CD14-positive monocyte (primary cell): Measurements from ENCODE around the gene IGF1. TPM values are rescaled to one million over a fixed set of nuclear protein-coding genes. Genes with fewer than 3 reads are reported as not detected.

Experiments
- DNase-seq, 3 donors: peaks; one replicate each; pipeline ENCODE4 v3.0.0-alpha.2; 2011 to 2022
- H2AFZ ChIP-seq: 2 replicates; pipeline ENCODE4 v1.6.0; 2012; ENCODE audit warnings: mild to moderate bottlenecking, low read depth, low read length, inconsistent platforms; ENCODE audit not compliant: insufficient read depth, poor library complexity, severe bottlenecking
- H3K27ac ChIP-seq, 2 donors: 1 replicate in 1 of 2; 2 replicates in 1 of 2; pipeline ENCODE4 v1.5.1; 2012 to 2013; ENCODE audit warnings: low read length in 2 of 2, control low read depth in 1 of 2, inconsistent platforms in 1 of 2, low read depth in 1 of 2, mild to moderate bottlenecking in 1 of 2
- H3K27me3 ChIP-seq, 2 donors: one replicate each; pipeline versions ENCODE4 v1.6.0 to v1.6.1; 2011 to 2013; ENCODE audit warnings: low read length in 2 of 2; ENCODE audit not compliant: control insufficient read depth in 2 of 2, insufficient read depth in 2 of 2
- H3K36me3 ChIP-seq, 2 donors: replicated peaks in 1 of 2; 1 replicate in 1 of 2; 2 replicates in 1 of 2; pipeline versions ENCODE4 v1.5.1 to v1.6.1; 2012 to 2013; ENCODE audit warnings: low read length in 2 of 2, control low read depth in 1 of 2, inconsistent platforms in 1 of 2, mild to moderate bottlenecking in 1 of 2; ENCODE audit not compliant: insufficient read depth in 2 of 2, control insufficient read depth in 1 of 2
- H3K4me1 ChIP-seq, 2 donors: 1 replicate in 1 of 2; 2 replicates in 1 of 2; pipeline versions ENCODE4 v1.5.1 to v1.6.1; 2012 to 2013; ENCODE audit warnings: low read length in 2 of 2, control low read depth in 1 of 2, inconsistent platforms in 1 of 2, mild to moderate bottlenecking in 1 of 2, moderate library complexity in 1 of 2; ENCODE audit not compliant: insufficient read depth in 2 of 2, control insufficient read depth in 1 of 2
- H3K4me2 ChIP-seq: replicated peaks from 2 replicates; pipeline ENCODE3; 2012; ENCODE audit warnings: low read length, moderate library complexity, mild to moderate bottlenecking; ENCODE audit not compliant: poor library complexity, severe bottlenecking; ENCODE audit errors: extremely low read depth
- H3K4me3 ChIP-seq, 3 experiments: fragments of 200-600 bp in 1 of 3; sonication (generic) in 1 of 3; replicated peaks in 1 of 3; 1 replicate in 2 of 3; 2 replicates in 1 of 3; pipeline ENCODE4 v1.5.1; 2011 to 2013; ENCODE audit warnings: low read length in 3 of 3, mild to moderate bottlenecking in 3 of 3, control low read depth in 2 of 3, low read depth in 2 of 3, inconsistent platforms in 1 of 3, moderate library complexity in 1 of 3
- H3K79me2 ChIP-seq: 2 replicates; pipeline ENCODE4 v1.6.0; 2012; ENCODE audit warnings: mild to moderate bottlenecking, control low read depth, inconsistent platforms, low read length, moderate library complexity; ENCODE audit not compliant: insufficient read depth
- H3K9ac ChIP-seq: 2 replicates; pipeline ENCODE4 v1.6.0; 2017; ENCODE audit warnings: low read length, mild to moderate bottlenecking; ENCODE audit not compliant: insufficient read depth, poor library complexity, severe bottlenecking
- H3K9me3 ChIP-seq, 2 donors: replicated peaks in 1 of 2; 1 replicate in 1 of 2; 2 replicates in 1 of 2; pipeline versions ENCODE4 v1.5.1 to v1.6.1; 2012 to 2013; ENCODE audit warnings: low read length in 2 of 2, control low read depth in 1 of 2; ENCODE audit not compliant: control insufficient read depth in 1 of 2, insufficient read depth in 1 of 2
- H4K20me1 ChIP-seq: 2 replicates; pipeline ENCODE4 v1.6.0; 2012; ENCODE audit warnings: mild to moderate bottlenecking, low read length, control low read depth, moderate library complexity; ENCODE audit not compliant: insufficient read depth
- H3K27ac Mint-ChIP-seq, 7 donors: one replicate each; pipeline ENCODE4 v1.8.0; 2020; ENCODE audit warnings: mild to moderate bottlenecking in 7 of 7, mixed read lengths in 7 of 7, moderate library complexity in 6 of 7, inconsistent platforms in 2 of 7
- H3K27me3 Mint-ChIP-seq, 3 donors: one replicate each; pipeline ENCODE4 v1.8.0; 2021 to 2022; ENCODE audit warnings: low read depth in 3 of 3, mild to moderate bottlenecking in 3 of 3, mixed read lengths in 3 of 3, moderate library complexity in 3 of 3, inconsistent platforms in 1 of 3
- H3K36me3 Mint-ChIP-seq, 2 donors: one replicate each; pipeline ENCODE4 v1.8.0; 2020; ENCODE audit warnings: mixed read lengths in 2 of 2, inconsistent platforms in 1 of 2, mild to moderate bottlenecking in 1 of 2
- H3K4me1 Mint-ChIP-seq: one replicate; pipeline ENCODE4 v1.8.0; 2020; ENCODE audit warnings: mild to moderate bottlenecking, mixed read lengths
- H3K4me3 Mint-ChIP-seq, 2 donors: one replicate each; pipeline ENCODE4 v1.8.0; 2020; ENCODE audit warnings: mild to moderate bottlenecking in 2 of 2, mixed read lengths in 2 of 2, moderate library complexity in 1 of 2
- H3K9me3 Mint-ChIP-seq, 7 donors: one replicate each; pipeline ENCODE4 v1.8.0; 2020 to 2022; ENCODE audit warnings: mixed read lengths in 7 of 7, mild to moderate bottlenecking in 6 of 7, moderate library complexity in 6 of 7, inconsistent platforms in 2 of 7
- WGBS: methylation state at CpG from one replicate; pipeline ENCODE4 v1.1.5; 2013; ENCODE audit warnings: missing lambda C conversion rate; ENCODE audit not compliant: insufficient coverage; 5-methylcytosine and 5-hydroxymethylcytosine counted together
- intact Hi-C, 2 donors: fragments of 100-400 bp; cut with micrococcal nuclease; formaldehyde crosslinking; loops; one replicate each; pipeline versions ENCODE4 v1.15.0 to v1.15.1; 2023
- polyA plus RNA-seq, 3 donors: library from polyadenylated mRNA; depleted of rRNA in 1 of 3; unstranded in 2 of 3; stranded (reverse) in 1 of 3; fragments of 300-500 nt in 2 of 3; fragments of >200 nt in 1 of 3; fragmentation: Illumina TruSeq in 2 of 3; gene quantifications; 1 replicate in 2 of 3; 2 replicates in 1 of 3; pipeline ENCODE4 v1.2.3, GENCODE V29; 2012 to 2021
- TF ChIP-seq, protein P1 (sequence below): fragments of 200-600 bp; IDR thresholded peaks from one replicate; pipeline ENCODE4 v1.8.0; 2022; ENCODE audit warnings: antibody characterized with exemption, mild to moderate bottlenecking

IGF1 gene
- polyA plus RNA-seq, 3 donors, result not detected

DNA sequence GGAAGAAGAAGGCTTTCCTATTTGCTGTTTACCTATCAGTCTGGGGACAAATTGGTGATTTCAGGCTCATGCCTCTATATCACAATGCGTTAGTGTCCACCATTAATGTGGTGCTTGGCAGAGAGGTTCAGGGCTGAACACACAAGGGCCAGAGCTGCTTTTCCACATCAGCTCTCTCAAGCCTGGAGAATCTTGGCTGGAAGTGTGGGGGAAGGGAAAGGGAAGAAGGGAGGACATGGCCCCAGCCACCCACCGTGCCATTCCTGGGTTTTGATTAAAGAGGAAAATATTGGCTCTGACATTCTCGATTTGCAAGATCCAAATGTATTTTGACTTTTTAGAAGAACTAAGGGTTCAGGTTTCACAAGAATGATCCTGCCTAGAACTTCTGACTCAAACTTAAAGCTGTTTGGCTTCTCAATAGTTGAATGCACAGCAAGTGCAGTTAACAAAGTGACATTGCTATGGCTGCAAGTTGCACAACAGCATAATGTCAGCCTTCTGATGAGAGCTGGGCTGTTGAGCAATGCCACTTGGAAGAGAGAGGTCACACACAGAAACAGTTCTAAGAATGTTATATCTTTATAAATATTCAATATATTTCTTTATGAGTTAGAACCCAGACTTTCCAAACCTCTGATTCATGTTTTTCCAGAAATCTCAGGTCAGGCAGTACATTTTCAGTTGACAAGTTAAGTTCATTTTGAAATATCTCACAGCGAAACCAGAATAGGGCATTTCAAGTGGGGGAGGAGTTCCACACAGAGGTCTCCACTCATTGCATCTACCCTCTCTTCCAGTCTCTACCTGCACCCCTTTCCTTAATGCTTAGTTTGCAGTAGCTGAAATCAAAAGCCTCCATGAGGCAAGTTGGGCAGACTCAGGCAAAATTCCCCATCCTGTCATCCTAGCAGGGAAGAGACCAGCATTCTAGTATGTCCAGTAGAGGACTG lies 25.3 kb downstream of the IGF1 start:
- Histone ChIP-seq H3K27ac (no peak overlapping the region), H3K4me2 (no peak overlapping the region), H3K36me3 (no peaks in the 10 kb centered on the region), H3K27me3 (no peaks in the 10 kb centered on the region), H3K9ac (no peak overlapping the region), H2AFZ (no peak overlapping the region), H3K79me2 (no peaks in the 10 kb centered on the region), H3K9me3 (no peaks in the 10 kb centered on the region), H3K4me3 (no peak overlapping the region), H4K20me1 (no peaks in the 10 kb centered on the region), H3K4me1 (no peaks in the 10 kb centered on the region)
- intact Hi-C loops, result no loop called here
- DNase-seq, result peak in 2 of 3 donors; percentile 5 to 22
- no peaks in the 10 kb centered on the region for H3K36me3 Mint-ChIP-seq
- TF ChIP-seq, protein P1, sequence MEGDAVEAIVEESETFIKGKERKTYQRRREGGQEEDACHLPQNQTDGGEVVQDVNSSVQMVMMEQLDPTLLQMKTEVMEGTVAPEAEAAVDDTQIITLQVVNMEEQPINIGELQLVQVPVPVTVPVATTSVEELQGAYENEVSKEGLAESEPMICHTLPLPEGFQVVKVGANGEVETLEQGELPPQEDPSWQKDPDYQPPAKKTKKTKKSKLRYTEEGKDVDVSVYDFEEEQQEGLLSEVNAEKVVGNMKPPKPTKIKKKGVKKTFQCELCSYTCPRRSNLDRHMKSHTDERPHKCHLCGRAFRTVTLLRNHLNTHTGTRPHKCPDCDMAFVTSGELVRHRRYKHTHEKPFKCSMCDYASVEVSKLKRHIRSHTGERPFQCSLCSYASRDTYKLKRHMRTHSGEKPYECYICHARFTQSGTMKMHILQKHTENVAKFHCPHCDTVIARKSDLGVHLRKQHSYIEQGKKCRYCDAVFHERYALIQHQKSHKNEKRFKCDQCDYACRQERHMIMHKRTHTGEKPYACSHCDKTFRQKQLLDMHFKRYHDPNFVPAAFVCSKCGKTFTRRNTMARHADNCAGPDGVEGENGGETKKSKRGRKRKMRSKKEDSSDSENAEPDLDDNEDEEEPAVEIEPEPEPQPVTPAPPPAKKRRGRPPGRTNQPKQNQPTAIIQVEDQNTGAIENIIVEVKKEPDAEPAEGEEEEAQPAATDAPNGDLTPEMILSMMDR, result no peak
- H3K4me3 Mint-ChIP-seq, result peak overlapping the region in 1 of 2 donors; percentile 7
- peaks cover 2% of the 10 kb centered on the region for H3K4me1 Mint-ChIP-seq
- WGBS, result 88% methylated on average over 1 of the region's 4 CpGs
- H3K27ac Mint-ChIP-seq, result no peak overlapping the region
- H3K9me3 Mint-ChIP-seq, result peaks cover 0 to 6% (median 2%) of the 10 kb centered on the region in 7 donors
- H3K27me3 Mint-ChIP-seq, result no peaks in the 10 kb centered on the region

DNA sequence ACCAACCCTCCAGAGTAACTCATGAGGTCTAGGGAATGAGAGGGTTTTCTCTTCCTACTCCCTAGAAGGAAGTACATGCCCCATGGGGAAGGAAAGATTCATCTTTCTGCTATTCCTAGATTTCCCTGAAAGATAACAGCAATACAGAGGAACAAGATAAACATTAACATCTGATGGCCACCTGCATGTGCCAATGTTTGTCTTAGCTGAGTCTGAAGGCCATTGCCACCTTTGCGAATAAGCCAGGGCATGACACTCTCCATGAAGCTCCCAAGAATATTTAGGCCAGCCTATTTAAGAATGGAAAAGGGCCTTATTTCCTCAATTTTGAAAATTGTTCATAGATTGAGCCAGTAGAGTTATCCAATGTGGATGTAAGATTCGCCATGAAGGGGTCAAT lies 26.0 kb downstream of the IGF1 start:
- intact Hi-C loops, result no loop called here
- no peaks in the 10 kb centered on the region for H3K27me3 Mint-ChIP-seq
- no peak overlapping the region for H3K9ac ChIP-seq
- H3K36me3 Mint-ChIP-seq, result no peaks in the 10 kb centered on the region
- H3K4me3 ChIP-seq, result no peak overlapping the region
- H3K27me3 ChIP-seq, result no peaks in the 10 kb centered on the region
- no peaks in the 10 kb centered on the region for H3K4me1 ChIP-seq
- no peak for DNase-seq
- no peak overlapping the region for H3K27ac ChIP-seq
- no peaks in the 10 kb centered on the region for H4K20me1 ChIP-seq
- 90% methylated on average over 1 of the region's 2 CpGs for WGBS
- TF ChIP-seq, protein P1, result no peak
- H3K4me2 ChIP-seq, result no peak overlapping the region
- no peak overlapping the region for H3K27ac Mint-ChIP-seq
- no peak overlapping the region for H3K4me3 Mint-ChIP-seq
- no peaks in the 10 kb centered on the region for H3K36me3 ChIP-seq
- H3K9me3 Mint-ChIP-seq, result peaks cover 0 to 6% (median 2%) of the 10 kb centered on the region in 7 donors
- H3K79me2 ChIP-seq, result no peaks in the 10 kb centered on the region
- no peaks in the 10 kb centered on the region for H3K9me3 ChIP-seq
- peaks cover 2% of the 10 kb centered on the region for H3K4me1 Mint-ChIP-seq
- no peak overlapping the region for H2AFZ ChIP-seq
